RWPE2 (cell line): Measurements from ENCODE around the gene METTL16.

Source experiments
- ATAC-seq: fragments of 200-7000 bp; cut with Tn5 transposase; 3 replicates; pipeline ENCODE4 v1.9.1; 2021; ENCODE audit warnings: low read depth
- DNase-seq: peaks from one replicate; pipeline ENCODE4 v3.0.0-alpha.2; 2020; ENCODE audit warnings: low spot score
- H3K27ac ChIP-seq: fragments of 450-650 bp; 2 replicates; pipeline ENCODE4 v1.5.1; 2017; ENCODE audit warnings: mild to moderate bottlenecking; ENCODE audit not compliant: poor library complexity, severe bottlenecking
- H3K27me3 ChIP-seq: fragments of 250-450 bp; sonication (Bioruptor Pico); 2 replicates; pipeline ENCODE4 v1.5.1; 2021; ENCODE audit warnings: mild to moderate bottlenecking, moderate library complexity; ENCODE audit not compliant: insufficient read depth, poor library complexity, severe bottlenecking
- H3K36me3 ChIP-seq: fragments of 250-450 bp; sonication (Bioruptor Pico); 2 replicates; pipeline ENCODE4 v1.5.1; 2020; ENCODE audit warnings: low read depth, mild to moderate bottlenecking, moderate library complexity
- H3K4me1 ChIP-seq: fragments of 250-450 bp; sonication (Bioruptor Pico); 2 replicates; pipeline ENCODE4 v1.5.1; 2021; ENCODE audit warnings: mild to moderate bottlenecking, moderate library complexity; ENCODE audit not compliant: insufficient read depth, poor library complexity, severe bottlenecking
- H3K4me3 ChIP-seq: fragments of 250-450 bp; sonication (Bioruptor Pico); 2 replicates; pipeline ENCODE4 v1.5.1; 2021; ENCODE audit warnings: mild to moderate bottlenecking, moderate library complexity; ENCODE audit not compliant: severe bottlenecking
- H3K9me3 ChIP-seq: fragments of 250-450 bp; sonication (Bioruptor Pico); 2 replicates; pipeline ENCODE4 v1.5.1; 2021; ENCODE audit warnings: mild to moderate bottlenecking, moderate library complexity; ENCODE audit not compliant: severe bottlenecking
- CTCF ChIP-seq: fragments of 450-650 bp; IDR thresholded peaks from one replicate; pipeline ENCODE4 v1.5.1; 2017; ENCODE audit warnings: mild to moderate bottlenecking, moderate library complexity; ENCODE audit not compliant: poor library complexity, severe bottlenecking

METTL16 gene

GRCh38 chr17:2371183-2372130, 140.2 kb downstream of the METTL16 start:
- Histone ChIP-seq H3K27ac (no peak overlapping the region), H3K4me1 (no peaks in the 10 kb centered on the region), H3K4me3 (no peak overlapping the region), H3K36me3 (peaks cover 16% of the 10 kb centered on the region), H3K9me3 (no peaks in the 10 kb centered on the region), H3K27me3 (no peaks in the 10 kb centered on the region)
- ATAC-seq (no peak), DNase-seq (no peak)
- TF ChIP-seq CTCF: no peak

DNA sequence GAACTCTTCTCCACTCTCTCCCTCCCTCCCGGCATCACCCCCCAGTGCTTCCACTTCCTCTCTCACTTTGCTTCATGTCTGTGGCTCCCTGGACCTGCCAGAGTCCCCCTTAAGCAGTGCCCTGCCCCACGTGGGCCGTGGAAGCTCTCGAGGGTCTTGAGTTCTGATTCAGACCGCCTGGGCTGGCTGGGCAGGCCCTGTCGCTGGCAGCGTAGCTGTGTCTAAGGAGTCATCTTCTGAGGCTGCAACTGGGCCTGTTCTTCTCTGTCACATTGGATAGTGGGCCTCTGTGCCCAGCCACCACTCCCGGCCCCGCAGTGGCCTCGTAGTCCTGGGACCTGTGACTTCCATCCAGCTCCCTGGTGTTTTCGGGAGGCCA, 141.5 kb downstream of the METTL16 start:
- no peak for TF ChIP-seq CTCF
- DNase-seq: no peak
- H3K36me3 ChIP-seq: peaks cover 5% of the 10 kb centered on the region; the same call in 1 of the 2 replicates
- no peak overlapping the region for H3K27ac ChIP-seq
- no peaks in the 10 kb centered on the region for H3K4me1 ChIP-seq
- no peak overlapping the region for H3K4me3 ChIP-seq
- H3K9me3 ChIP-seq: no peaks in the 10 kb centered on the region
- no peaks in the 10 kb centered on the region for H3K27me3 ChIP-seq
- ATAC-seq: no peak

DNA sequence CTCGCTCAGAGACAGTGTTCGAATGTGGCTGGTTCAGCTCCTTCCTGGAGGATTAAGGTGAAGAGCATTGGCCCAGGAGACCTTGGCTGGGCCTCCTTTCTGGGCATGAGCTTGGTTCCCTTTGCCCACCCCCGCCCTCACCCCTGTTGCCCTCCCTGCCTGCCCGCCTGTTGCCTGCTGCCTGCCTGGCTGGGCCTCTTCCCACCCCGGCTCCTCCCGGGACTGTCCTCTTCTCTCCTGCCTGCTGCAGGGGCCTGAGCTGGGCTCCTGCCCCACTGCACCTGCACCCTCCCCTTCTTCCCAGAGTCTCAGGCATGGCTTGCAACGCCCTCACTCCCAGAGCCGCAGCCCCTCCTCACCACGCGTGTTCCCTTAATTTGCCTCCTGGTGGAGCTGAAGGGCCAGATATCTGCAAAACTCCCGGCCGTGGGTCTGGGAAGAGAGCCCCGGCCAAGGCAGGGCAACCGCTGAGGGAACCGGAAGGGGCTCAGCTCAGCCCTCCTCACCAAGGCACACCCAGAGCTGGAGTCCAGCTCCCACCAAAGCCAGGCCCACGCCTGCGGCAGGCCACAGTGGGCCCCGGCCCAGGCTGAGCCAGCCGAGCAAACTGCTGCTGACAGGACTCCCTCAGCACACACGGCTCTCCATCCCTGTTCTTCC, 142.0 kb downstream of the METTL16 start:
- Histone ChIP-seq H3K4me1 (no peaks in the 10 kb centered on the region), H3K9me3 (no peaks in the 10 kb centered on the region), H3K27ac (no peak overlapping the region), H3K36me3 (peaks cover 5% of the 10 kb centered on the region; the same call in 1 of the 2 replicates), H3K27me3 (no peaks in the 10 kb centered on the region), H3K4me3 (no peak overlapping the region)
- no peak for DNase-seq
- no peak for ATAC-seq
- no peak for TF ChIP-seq CTCF

DNA sequence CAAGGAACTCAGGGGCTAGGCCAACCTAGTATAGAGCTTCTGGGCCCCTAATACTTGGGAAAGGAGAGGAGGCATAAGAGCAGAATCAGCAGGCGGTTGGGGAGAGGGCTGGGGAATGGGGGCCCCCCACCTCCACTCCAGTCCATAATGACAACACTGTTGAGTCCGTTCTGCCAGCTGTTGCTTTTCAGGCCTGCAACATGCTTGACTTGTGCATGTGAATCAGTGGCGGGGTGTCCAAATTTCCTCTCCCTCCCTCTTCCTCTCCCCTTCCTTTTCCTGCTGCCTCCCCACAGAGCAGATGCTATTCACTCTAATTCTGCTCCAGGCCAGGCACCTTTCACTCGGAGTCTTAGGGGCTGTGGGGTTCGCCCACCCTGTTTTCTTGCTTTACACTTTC, 142.6 kb downstream of the METTL16 start:
- DNase-seq (no peak), ATAC-seq (no peak)
- no peaks in the 10 kb centered on the region for H3K27me3 ChIP-seq
- H3K4me1 ChIP-seq: no peaks in the 10 kb centered on the region
- no peak overlapping the region for H3K27ac ChIP-seq
- TF ChIP-seq CTCF: no peak
- H3K9me3 ChIP-seq: no peaks in the 10 kb centered on the region
- peaks cover 5% of the 10 kb centered on the region for H3K36me3 ChIP-seq
- no peak overlapping the region for H3K4me3 ChIP-seq
